NCI-H1105 treated with DMSO at 0.1 percent for 48 hours (cell line): Measurements from ENCODE around the gene KIN.
"Not testable (repeated sequence)": the region's sequence is repeated elsewhere in the genome, so short reads cannot be mapped to it uniquely, and the experiment has no call there.

ENCODE experiments used
- DNase-seq: peaks from one replicate; lab custom pipeline; 2025; lab: John Stamatoyannopoulos, UW

The KIN gene

DNA sequence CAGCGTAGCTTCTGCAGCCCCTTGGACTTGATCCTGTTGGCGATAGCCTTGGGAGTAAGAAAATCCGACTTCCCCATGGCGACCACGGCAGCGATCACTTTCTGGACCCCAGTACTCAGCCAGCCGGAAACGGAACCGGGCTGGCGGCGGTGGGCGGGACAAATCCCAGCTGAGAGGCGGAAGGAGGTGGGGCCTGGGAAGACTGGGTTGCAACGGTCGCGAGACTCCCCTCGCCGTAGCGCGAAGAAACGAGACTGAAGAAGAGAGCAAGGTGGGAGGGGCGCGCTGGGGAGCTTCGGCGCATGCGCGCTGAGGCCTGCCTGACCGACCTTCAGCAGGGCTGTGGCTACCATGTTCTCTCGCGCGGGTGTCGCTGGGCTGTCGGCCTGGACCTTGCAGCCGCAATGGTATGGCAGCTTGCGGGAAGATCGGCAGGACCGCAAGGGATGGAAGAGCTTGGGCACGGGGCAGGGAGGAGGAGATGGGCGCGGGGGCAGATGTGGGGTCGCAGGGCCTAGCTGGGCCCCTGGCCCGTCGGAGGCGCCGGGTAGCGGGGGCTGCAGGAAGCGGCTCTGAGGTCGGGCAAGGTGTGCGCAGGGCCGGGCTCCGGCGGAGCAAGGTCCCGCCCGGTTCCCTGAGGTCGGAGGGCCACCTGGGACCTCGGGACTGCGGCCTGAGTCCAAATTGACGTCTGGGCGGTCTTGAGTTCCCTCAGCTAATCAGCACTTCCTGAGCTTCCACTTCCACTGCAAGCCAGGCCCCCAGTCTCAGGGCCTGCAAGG lies at the start of gene KIN, which contains the start of gene ATP5F1C:
TSS of gene KIN (minus strand) at position 137 of the 782 bp plus-strand sequence. CDS start at position 77, 60 bp downstream.
TSS of gene ATP5F1C (plus strand) at position 321 of the 782 bp plus-strand sequence. CDS start at position 352, 31 bp downstream.
- DNase-seq, result peak; percentile 86

- no peak for DNase-seq
Observed at GRCh38 chr10:7836571-7836970, 48.8 kb upstream of the KIN start.

GRCh38 chr10:7834262-7834661 lies 46.5 kb upstream of the KIN start:
- DNase-seq, result no peak

DNA sequence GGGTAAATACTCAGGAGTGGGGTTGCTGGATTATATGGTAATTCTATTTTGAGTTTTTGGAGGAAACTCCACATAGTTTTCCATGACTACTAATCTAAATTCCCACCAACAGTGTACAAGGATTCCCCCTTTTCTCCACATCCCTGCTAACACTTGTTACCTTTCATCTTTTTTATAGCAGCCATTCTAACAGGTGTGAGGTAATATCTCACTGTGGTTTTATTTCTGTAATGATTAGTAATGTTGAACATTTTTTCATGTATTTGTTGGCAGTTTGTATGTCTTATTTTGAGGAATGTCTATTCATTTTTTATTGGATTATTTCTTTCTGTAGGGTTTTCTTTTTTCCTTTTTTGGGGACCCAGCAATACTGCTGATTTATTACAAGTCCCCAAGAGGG lies 45.4 kb upstream of the KIN start:
- DNase-seq, result no peak

GRCh38 chr10:7832060-7832459 lies 44.3 kb upstream of the KIN start:
- no peak for DNase-seq

GRCh38 chr10:7829289-7829834 lies 41.6 kb upstream of the KIN start:
- no peak for DNase-seq

GRCh38 chr10:7826971-7827370 lies 39.2 kb upstream of the KIN start:
- DNase-seq, result no peak

GRCh38 chr10:7824251-7824650 lies 36.5 kb upstream of the KIN start:
- DNase-seq, result no peak

DNA sequence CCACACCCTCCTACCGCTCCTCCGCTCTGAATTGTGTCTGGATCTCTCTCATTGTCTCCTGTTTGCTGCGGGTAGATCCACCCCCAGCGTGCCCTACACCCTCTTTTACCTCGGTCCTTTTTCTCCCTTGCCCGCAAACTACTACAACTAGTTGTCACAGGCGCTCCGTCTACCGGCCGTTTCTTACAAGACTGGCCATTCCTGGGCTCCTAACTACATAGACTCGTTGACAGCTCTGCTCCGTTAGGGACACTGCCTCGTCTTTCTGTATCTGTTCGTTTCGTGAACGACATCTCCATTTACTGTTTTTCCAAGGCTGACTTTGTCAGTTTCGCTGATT lies 31.3 kb upstream of the KIN start:
- no peak for DNase-seq

DNA sequence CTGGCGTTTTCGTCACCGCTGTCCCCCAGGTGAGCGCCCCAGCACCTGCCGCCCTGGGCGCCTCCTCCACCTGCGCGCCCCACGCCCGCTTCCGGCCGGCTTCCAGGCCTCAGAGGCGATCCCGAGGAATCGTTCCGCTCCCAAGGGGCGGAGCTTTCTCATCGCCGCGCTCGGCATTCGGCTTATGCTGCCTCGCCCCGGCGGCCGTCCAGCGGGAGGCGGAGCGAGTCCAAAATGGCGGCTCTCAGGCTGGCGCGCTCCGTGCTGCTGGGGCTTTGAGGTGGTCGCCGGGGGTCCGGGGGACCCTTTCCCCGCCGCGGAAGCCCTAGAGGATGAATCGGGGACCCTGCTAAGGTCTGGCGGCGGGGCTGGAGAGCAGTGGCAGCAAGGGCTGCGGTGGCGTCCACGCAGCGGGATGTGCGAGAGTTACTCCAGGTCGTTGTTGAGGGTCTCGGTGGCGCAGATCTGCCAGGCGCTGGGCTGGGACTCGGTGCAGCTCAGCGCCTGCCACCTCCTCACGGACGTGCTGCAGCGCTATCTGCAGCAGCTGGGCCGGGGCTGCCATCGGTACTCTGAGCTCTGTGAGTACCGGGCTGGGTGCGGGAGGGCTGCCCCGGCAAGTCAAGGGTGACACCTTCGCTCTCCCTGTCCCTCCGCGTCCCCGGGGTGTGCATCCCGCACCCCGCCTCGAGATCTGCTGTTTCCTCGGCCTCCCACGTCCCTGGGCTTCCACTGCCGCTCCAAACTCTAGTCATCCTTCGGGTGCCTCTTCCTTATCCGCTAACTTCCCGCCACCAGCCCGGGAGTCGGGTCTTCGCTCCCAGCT lies 30.7 kb upstream of the KIN start, which contains the start of gene TAF3:
TSS of gene TAF3 (plus strand) at position 211 of the 826 bp plus-strand sequence. CDS start at position 416, 205 bp downstream.
- peak; percentile 79 for DNase-seq

DNA sequence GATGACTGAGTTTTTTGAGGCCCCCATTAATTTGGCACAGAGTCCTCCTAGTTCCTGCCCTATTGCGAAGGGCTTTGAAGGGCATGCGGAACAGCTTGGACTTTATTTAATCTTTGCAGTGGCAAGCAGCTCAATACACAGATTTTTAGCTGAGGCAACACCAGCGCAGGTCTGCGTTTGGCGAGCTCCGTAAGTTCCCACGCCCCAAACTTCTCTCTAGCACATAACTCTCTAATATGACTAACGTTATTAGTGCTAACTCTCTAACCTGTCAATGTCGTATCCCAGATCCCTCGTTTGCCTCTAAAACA lies 30.1 kb upstream of the KIN start:
- no peak for DNase-seq

- DNase-seq, result no peak
Observed at GRCh38 chr10:7817576-7817975, 29.8 kb upstream of the KIN start.

GRCh38 chr10:7813481-7813880 lies 25.7 kb upstream of the KIN start:
- no peak for DNase-seq

GRCh38 chr10:7811743-7812142 lies 23.9 kb upstream of the KIN start:
- DNase-seq, result not testable (repeated sequence)

DNA sequence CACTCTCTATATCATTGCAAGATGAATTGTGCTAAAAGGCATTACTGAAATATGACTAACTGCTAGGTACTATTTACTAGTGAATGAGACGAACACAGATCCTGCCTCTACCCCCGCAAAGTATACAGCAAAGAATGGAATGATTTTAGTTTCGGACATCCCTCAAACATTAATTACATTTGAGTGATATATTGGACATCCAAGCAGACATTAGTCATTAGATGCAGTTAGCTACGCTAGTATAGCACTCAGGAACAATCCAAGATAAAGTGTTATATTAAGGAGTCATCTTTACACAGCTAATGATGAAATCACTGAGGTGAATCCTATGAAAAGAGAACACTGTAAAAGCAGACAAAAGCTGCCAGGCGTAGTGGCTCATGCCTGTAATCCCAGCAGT lies 23.2 kb upstream of the KIN start:
- DNase-seq, result no peak

DNA sequence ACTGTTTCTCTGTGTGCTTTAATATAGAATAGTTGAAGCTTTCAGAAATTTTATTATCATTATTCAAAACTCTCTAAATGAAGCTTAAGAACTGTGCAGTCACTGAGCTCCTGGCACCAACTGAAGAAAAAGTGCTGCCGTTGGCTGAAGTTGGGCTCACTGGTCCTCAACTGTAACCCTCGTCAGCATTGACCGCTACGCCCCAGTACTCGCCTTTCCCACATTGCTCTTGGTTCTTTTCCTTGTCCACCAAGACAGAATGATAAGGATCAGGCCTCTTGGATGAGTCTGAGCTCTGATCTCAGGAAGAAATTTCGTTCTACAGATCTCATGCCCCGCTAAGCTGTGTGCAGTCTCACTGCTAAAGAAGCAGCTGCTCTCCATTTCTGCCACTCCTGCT lies 22.6 kb upstream of the KIN start:
- DNase-seq, result no peak

- DNase-seq, result no peak
Observed at GRCh38 chr10:7808686-7809267, 21.0 kb upstream of the KIN start.

DNA sequence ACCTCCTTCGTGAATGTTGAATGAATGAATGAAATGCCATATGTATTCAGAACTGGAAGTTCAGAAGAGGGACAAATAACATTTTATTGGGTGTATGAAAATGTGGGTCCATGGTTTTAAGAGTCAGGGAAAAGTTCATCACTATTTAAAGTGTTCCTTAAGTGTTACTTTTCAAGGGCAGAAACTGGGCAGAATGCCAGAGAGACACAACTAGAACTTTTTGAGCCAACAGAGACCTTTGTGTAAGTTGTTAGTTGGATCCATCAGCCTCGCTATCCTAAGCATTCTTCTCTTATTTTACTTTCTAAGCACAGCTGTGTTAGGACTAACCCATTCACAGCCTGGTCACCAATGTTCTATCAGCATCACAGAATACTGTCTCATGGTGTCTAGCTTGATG lies 16.9 kb upstream of the KIN start:
- DNase-seq, result no peak

GRCh38 chr10:7804216-7804615 lies 16.4 kb upstream of the KIN start:
- no peak for DNase-seq

- no peak for DNase-seq
Observed at GRCh38 chr10:7802606-7803005, 14.8 kb upstream of the KIN start.

- no peak for DNase-seq
Observed at GRCh38 chr10:7797582-7797981, 9.8 kb upstream of the KIN start.

- DNase-seq, result no peak
Observed at GRCh38 chr10:7795605-7796004, 7.8 kb upstream of the KIN start.
